SH-SY5Y (cell line): ENCODE data around the gene SMCP.

Experiments
- GATA2 ChIP-seq: IDR thresholded peaks from 2 replicates; pipeline ENCODE4 v1.6.1; 2011; ENCODE audit warnings: mild to moderate bottlenecking, low read depth, low read length
- GATA3 ChIP-seq: IDR thresholded peaks from 2 replicates; pipeline ENCODE4 v1.6.1; 2011; ENCODE audit warnings: low read depth, mild to moderate bottlenecking, low read length, moderate library complexity

- TF ChIP-seq GATA3, result no peak
- TF ChIP-seq GATA2, result no peak
Observed at GRCh38 chr1:152912471-152912870, 34.3 kb downstream of the SMCP start.
